GM06990 (cell line): ENCODE results near the gene ADAMTSL1.

Source experiments
- DNase-seq: peaks from one replicate; pipeline ENCODE4 v3.0.0-alpha.2; 2011; ENCODE audit not compliant: insufficient read length; ENCODE audit errors: extremely low read depth
- H3K27me3 ChIP-seq: replicated peaks from 2 replicates; pipeline ENCODE4 v1.6.0; 2011; ENCODE audit warnings: low read length; ENCODE audit not compliant: control insufficient read depth, insufficient read depth
- H3K36me3 ChIP-seq: 2 replicates; pipeline ENCODE4 v1.5.1; 2011; ENCODE audit warnings: low read length; ENCODE audit not compliant: control insufficient read depth, insufficient read depth
- H3K4me3 ChIP-seq: replicated peaks from 2 replicates; pipeline ENCODE4 v1.5.1; 2011; ENCODE audit warnings: low read depth, mild to moderate bottlenecking, control low read depth, low read length
- TF ChIP-seq, protein P1 (sequence below): IDR thresholded peaks from 2 replicates; pipeline ENCODE4 v1.5.1; 2011; ENCODE audit warnings: low read length, control low read depth, mild to moderate bottlenecking, inconsistent platforms; ENCODE audit not compliant: insufficient read depth, poor library complexity, severe bottlenecking

Gene ADAMTSL1

DNA sequence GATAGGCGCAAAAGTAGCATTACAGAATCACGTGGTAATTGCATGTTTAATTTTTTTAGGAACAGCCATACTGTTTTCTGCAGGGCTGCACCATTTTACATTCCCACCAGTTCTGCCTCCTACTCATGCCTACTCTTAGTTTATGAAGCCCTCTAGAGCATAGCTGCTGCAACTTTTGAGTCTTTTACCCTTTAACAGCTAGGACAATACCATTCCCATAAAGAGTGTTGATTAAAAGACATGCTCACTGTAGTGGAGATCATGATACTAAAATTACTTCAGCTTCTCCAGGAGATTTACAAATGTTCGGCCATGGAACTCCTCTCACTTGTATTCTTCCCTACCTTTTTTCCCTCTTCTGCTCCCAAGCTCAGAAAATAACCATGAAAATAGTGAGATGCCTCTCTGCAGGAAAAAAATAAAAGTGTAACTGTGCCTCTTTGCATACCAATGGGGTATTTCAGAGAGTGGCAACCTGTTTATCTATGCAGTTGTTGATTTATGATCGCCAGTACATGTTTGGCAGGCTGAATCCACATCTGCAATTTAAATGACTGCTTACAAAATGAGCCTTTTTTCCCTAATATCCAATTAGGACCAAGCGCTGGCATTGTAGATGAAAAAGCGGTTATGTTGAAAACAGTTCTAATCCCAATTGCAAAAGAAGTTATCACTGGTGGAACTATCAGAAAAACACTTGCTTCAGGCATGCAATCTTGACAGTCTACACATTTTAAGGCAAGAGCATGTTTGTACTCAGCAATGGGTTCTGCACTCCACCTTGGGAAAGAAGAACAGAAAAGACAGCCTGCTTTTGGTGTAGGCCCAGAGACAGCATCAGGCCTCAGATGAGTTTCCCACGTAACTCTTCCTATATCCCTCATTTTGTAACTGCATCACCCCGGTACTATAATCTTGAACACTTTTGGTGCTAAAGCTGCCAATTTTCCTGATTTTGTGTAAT lies 131.1 kb downstream of the ADAMTSL1 start:
- Histone ChIP-seq H3K4me3 (no peak overlapping the region), H3K36me3 (no peaks in the 10 kb centered on the region), H3K27me3 (no peaks in the 10 kb centered on the region)
- TF ChIP-seq, protein P1, sequence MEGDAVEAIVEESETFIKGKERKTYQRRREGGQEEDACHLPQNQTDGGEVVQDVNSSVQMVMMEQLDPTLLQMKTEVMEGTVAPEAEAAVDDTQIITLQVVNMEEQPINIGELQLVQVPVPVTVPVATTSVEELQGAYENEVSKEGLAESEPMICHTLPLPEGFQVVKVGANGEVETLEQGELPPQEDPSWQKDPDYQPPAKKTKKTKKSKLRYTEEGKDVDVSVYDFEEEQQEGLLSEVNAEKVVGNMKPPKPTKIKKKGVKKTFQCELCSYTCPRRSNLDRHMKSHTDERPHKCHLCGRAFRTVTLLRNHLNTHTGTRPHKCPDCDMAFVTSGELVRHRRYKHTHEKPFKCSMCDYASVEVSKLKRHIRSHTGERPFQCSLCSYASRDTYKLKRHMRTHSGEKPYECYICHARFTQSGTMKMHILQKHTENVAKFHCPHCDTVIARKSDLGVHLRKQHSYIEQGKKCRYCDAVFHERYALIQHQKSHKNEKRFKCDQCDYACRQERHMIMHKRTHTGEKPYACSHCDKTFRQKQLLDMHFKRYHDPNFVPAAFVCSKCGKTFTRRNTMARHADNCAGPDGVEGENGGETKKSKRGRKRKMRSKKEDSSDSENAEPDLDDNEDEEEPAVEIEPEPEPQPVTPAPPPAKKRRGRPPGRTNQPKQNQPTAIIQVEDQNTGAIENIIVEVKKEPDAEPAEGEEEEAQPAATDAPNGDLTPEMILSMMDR: no peak
- DNase-seq: no peak

DNA sequence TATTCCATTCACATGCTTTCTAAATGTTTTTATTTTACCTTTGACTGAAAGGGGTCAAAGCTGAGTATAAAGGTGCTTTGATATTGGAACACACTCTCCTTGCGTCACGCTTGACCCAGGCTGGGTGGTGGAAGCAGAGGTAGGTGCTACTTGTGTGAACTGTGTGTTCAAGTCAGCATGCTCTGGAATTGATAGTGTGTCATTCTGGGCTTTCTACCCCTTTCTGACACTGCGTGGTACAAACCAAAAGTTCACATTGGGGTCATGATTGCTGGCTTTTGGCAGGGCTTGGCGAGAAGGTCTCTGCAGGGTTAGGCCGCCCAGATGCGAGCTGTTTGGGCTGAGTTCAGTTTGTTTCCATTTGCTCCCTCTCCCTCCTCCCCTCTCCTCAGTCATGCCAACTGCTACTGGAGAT lies 131.8 kb downstream of the ADAMTSL1 start:
- H3K36me3 ChIP-seq: no peaks in the 10 kb centered on the region
- DNase-seq: no peak
- no peaks in the 10 kb centered on the region for H3K27me3 ChIP-seq
- no peak overlapping the region for H3K4me3 ChIP-seq
- TF ChIP-seq, protein P1: no peak

GRCh38 chr9:18606281-18606680 lies 132.3 kb downstream of the ADAMTSL1 start:
- H3K27me3 ChIP-seq: no peaks in the 10 kb centered on the region
- no peak overlapping the region for H3K4me3 ChIP-seq
- TF ChIP-seq, protein P1: no peak
- H3K36me3 ChIP-seq: no peaks in the 10 kb centered on the region
- DNase-seq: no peak

DNA sequence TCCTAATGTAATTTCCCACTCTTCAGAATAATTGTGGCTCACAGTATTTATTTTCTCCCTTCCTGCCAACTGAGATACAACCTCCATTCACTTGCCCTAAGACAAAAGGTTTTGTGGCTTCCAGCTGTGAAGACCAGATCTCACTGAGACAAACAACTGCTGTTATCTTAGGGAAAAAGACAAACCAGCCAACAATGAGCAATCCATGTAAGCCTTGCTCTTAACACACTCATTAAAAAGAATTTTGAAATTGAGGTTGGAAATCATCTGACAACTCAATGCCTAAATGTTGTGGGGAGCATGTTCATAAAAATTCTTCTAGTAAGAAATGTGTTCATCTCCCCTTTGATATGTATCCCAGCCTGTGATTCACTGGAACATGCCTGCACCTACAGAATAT lies 132.9 kb downstream of the ADAMTSL1 start:
- Histone ChIP-seq H3K4me3 (no peak overlapping the region), H3K27me3 (no peaks in the 10 kb centered on the region), H3K36me3 (no peaks in the 10 kb centered on the region)
- TF ChIP-seq, protein P1: no peak
- DNase-seq: no peak

DNA sequence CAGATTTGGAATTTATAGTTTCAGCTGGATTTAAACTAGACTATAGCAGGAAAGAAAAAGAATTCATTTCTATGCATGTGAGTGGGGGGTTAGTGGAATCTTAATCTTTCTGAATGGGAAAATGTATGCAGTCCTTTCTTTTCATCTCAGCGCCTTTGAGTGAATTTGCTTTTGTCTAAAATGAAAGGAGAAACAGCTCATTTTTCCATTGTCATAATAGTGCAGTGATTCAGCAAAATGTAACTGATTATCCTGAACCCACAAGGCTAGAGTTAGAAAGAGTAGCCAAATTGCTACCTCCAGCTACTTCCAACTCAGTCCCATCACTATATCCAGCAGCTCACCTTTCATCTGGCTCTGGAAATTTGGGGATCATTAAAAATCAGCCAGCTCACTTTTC lies 134.4 kb downstream of the ADAMTSL1 start:
- Histone ChIP-seq H3K4me3 (no peak overlapping the region), H3K36me3 (no peaks in the 10 kb centered on the region), H3K27me3 (no peaks in the 10 kb centered on the region)
- no peak for DNase-seq
- TF ChIP-seq, protein P1: no peak
